ENCODE results near the gene ZNF316.

The ZNF316 gene

GRCh38 chr7:6606866-6607583, 30.1 kb upstream of the ZNF316 start:
- H3K27me3 ChIP-seq (ENCODE audit: low read depth, low read length): no peaks in the 10 kb centered on the region
- H2AFZ ChIP-seq (ENCODE audit: low read depth, low read length): no peak overlapping the region
- H4K20me1 ChIP-seq (ENCODE audit: insufficient read depth, low read length): no peaks in the 10 kb centered on the region
- H3K4me1 ChIP-seq (ENCODE audit: low read length): no peaks in the 10 kb centered on the region
- H3K36me3 ChIP-seq (replicated peaks; ENCODE audit: low read depth, low read length): peaks cover 9% of the 10 kb centered on the region
- TF ChIP-seq EZH2phosphoT487 (IDR thresholded peaks at IDR 0.05; ENCODE audit: low read depth): no peak
- no peak for TF ChIP-seq CTCF (IDR thresholded peaks at IDR 0.05; ENCODE audit: low read depth, low read length)
- H3K27ac ChIP-seq (ENCODE audit: low read length): no peak overlapping the region
- H3K9me3 ChIP-seq (ENCODE audit: insufficient read depth, low read length): no peaks in the 10 kb centered on the region
- H3K79me2 ChIP-seq (ENCODE audit: low read length): no peaks in the 10 kb centered on the region
- H3K4me3 ChIP-seq (ENCODE audit: low read length): no peak overlapping the region
- H3K9ac ChIP-seq (ENCODE audit: low read length): no peak overlapping the region
- H3K4me2 ChIP-seq (ENCODE audit: low read length): no peak overlapping the region

DNA sequence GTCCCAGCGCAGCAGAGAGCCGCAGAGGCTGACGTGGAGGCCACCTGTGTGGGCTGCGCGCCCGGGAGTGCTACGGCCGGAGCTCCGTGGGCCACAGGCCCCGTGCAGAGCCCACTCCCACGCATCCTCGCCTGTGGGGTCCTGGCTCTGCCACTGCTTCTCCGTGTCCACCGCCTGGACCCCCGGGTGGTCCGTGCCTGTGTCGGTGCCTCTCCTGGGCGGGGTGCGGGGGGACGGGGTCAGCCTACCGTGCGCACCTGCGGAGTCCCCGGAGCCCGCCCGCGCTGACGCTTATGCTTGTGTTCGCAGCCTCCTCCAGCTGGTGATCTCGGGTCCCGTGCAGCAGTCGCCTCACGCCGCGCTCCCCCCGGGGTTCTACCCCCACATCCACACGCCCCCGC, 29.5 kb upstream of the ZNF316 start:
- no peaks in the 10 kb centered on the region for H3K9me3 ChIP-seq (ENCODE audit: insufficient read depth, low read length)
- no peak overlapping the region for H3K27ac ChIP-seq (ENCODE audit: low read length)
- H3K27me3 ChIP-seq (ENCODE audit: low read depth, low read length): no peaks in the 10 kb centered on the region
- TF ChIP-seq CTCF (IDR thresholded peaks at IDR 0.05; ENCODE audit: low read depth, low read length): no peak
- no peak for TF ChIP-seq EZH2phosphoT487 (IDR thresholded peaks at IDR 0.05; ENCODE audit: low read depth)
- H3K36me3 ChIP-seq (replicated peaks; ENCODE audit: low read depth, low read length): peaks cover 4% of the 10 kb centered on the region
- H4K20me1 ChIP-seq (ENCODE audit: insufficient read depth, low read length): no peaks in the 10 kb centered on the region
- H2AFZ ChIP-seq (ENCODE audit: low read depth, low read length): no peak overlapping the region
- H3K9ac ChIP-seq (ENCODE audit: low read length): no peak overlapping the region
- no peaks in the 10 kb centered on the region for H3K79me2 ChIP-seq (ENCODE audit: low read length)
- H3K4me3 ChIP-seq (ENCODE audit: low read length): no peak overlapping the region
- no peaks in the 10 kb centered on the region for H3K4me1 ChIP-seq (ENCODE audit: low read length)
- H3K4me2 ChIP-seq (ENCODE audit: low read length): no peak overlapping the region

DNA sequence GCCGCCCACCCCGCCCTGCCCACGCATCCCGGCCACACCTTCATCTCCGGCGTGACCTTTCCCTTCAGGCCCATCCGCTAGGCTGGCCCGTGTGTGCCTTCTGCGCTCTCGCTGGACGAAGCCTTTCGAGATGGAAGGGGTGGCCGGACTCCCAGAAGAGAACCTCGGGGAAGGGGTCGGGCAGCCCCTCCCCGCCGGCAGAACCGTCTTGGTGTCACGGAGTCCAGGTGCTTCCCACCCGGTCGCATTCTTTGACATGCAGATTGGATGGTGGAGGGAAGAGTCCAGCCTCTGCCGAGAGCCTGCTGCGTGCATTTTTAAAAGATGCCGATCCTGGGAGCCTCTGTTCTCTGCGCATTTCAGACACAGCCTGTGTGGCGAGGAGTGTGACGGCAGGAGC, 29.0 kb upstream of the ZNF316 start:
- Histone ChIP-seq H3K9me3 (ENCODE audit: insufficient read depth, low read length) (no peaks in the 10 kb centered on the region), H3K27me3 (ENCODE audit: low read depth, low read length) (no peaks in the 10 kb centered on the region), H3K4me2 (ENCODE audit: low read length) (no peak overlapping the region), H3K4me3 (ENCODE audit: low read length) (no peak overlapping the region), H3K9ac (ENCODE audit: low read length) (no peak overlapping the region), H3K4me1 (ENCODE audit: low read length) (no peaks in the 10 kb centered on the region), H4K20me1 (ENCODE audit: insufficient read depth, low read length) (no peaks in the 10 kb centered on the region), H3K79me2 (ENCODE audit: low read length) (no peaks in the 10 kb centered on the region), H3K27ac (ENCODE audit: low read length) (no peak overlapping the region), H2AFZ (ENCODE audit: low read depth, low read length) (no peak overlapping the region), H3K36me3 (replicated peaks; ENCODE audit: low read depth, low read length) (peaks cover 3% of the 10 kb centered on the region)
- no peak for TF ChIP-seq EZH2phosphoT487 (IDR thresholded peaks at IDR 0.05; ENCODE audit: low read depth)

DNA sequence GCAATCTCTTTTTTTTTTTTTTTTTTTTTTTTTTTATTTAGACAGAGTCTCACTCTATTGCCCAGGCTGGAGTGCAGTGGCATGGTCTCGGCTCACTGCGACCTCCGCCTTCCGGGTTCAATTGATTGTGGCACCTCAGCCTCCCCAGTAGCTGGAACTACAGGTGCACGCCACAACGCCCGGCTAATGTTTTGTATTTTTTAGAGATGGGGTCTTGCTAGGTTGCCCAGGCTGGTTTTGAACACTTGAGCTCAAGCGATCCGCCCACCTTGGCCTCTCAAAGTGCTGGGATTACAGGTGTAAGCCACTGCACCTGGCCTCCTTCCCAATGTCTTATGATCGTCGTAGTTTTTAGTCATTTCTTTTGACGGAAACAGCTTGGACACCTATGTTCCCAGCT, 28.3 kb upstream of the ZNF316 start:
- TF ChIP-seq CTCF (IDR thresholded peaks at IDR 0.05; ENCODE audit: low read depth, low read length) (no peak), EZH2phosphoT487 (IDR thresholded peaks at IDR 0.05; ENCODE audit: low read depth) (no peak)
- Histone ChIP-seq H3K4me2 (ENCODE audit: low read length) (no peak overlapping the region), H3K27ac (ENCODE audit: low read length) (no peak overlapping the region), H3K27me3 (ENCODE audit: low read depth, low read length) (no peaks in the 10 kb centered on the region), H2AFZ (ENCODE audit: low read depth, low read length) (no peak overlapping the region), H3K79me2 (ENCODE audit: low read length) (no peaks in the 10 kb centered on the region), H3K4me3 (ENCODE audit: low read length) (no peak overlapping the region), H4K20me1 (ENCODE audit: insufficient read depth, low read length) (no peaks in the 10 kb centered on the region), H3K4me1 (ENCODE audit: low read length) (no peaks in the 10 kb centered on the region), H3K9me3 (ENCODE audit: insufficient read depth, low read length) (no peaks in the 10 kb centered on the region), H3K9ac (ENCODE audit: low read length) (no peak overlapping the region), H3K36me3 (replicated peaks; ENCODE audit: low read depth, low read length) (peaks cover 3% of the 10 kb centered on the region)
